RWPE2 (cell line): Measurements from ENCODE around the gene ESD.
A peak's percentile ranks its signal among the peaks of the same experiment; 100 is the strongest.
"Not testable (repeated sequence)": the region's sequence is repeated elsewhere in the genome, so short reads cannot be mapped to it uniquely, and the experiment has no call there.

Source experiments
- ATAC-seq: fragments of 200-7000 bp; cut with Tn5 transposase; 3 replicates; pipeline ENCODE4 v1.9.1; 2021; ENCODE audit warnings: low read depth
- DNase-seq: peaks from one replicate; pipeline ENCODE4 v3.0.0-alpha.2; 2020; ENCODE audit warnings: low spot score
- H3K27ac ChIP-seq: fragments of 450-650 bp; 2 replicates; pipeline ENCODE4 v1.5.1; 2017; ENCODE audit warnings: mild to moderate bottlenecking; ENCODE audit not compliant: poor library complexity, severe bottlenecking
- H3K27me3 ChIP-seq: fragments of 250-450 bp; sonication (Bioruptor Pico); 2 replicates; pipeline ENCODE4 v1.5.1; 2021; ENCODE audit warnings: mild to moderate bottlenecking, moderate library complexity; ENCODE audit not compliant: insufficient read depth, poor library complexity, severe bottlenecking
- H3K36me3 ChIP-seq: fragments of 250-450 bp; sonication (Bioruptor Pico); 2 replicates; pipeline ENCODE4 v1.5.1; 2020; ENCODE audit warnings: low read depth, mild to moderate bottlenecking, moderate library complexity
- H3K4me1 ChIP-seq: fragments of 250-450 bp; sonication (Bioruptor Pico); 2 replicates; pipeline ENCODE4 v1.5.1; 2021; ENCODE audit warnings: mild to moderate bottlenecking, moderate library complexity; ENCODE audit not compliant: insufficient read depth, poor library complexity, severe bottlenecking
- H3K4me3 ChIP-seq: fragments of 250-450 bp; sonication (Bioruptor Pico); 2 replicates; pipeline ENCODE4 v1.5.1; 2021; ENCODE audit warnings: mild to moderate bottlenecking, moderate library complexity; ENCODE audit not compliant: severe bottlenecking
- H3K9me3 ChIP-seq: fragments of 250-450 bp; sonication (Bioruptor Pico); 2 replicates; pipeline ENCODE4 v1.5.1; 2021; ENCODE audit warnings: mild to moderate bottlenecking, moderate library complexity; ENCODE audit not compliant: severe bottlenecking
- CTCF ChIP-seq: fragments of 450-650 bp; IDR thresholded peaks from one replicate; pipeline ENCODE4 v1.5.1; 2017; ENCODE audit warnings: mild to moderate bottlenecking, moderate library complexity; ENCODE audit not compliant: poor library complexity, severe bottlenecking

ESD gene

GRCh38 chr13:46817095-46817494 lies 20.1 kb upstream of the ESD start:
- no peaks in the 10 kb centered on the region for H3K36me3 ChIP-seq
- no peak for TF ChIP-seq CTCF
- no peak overlapping the region for H3K4me3 ChIP-seq
- no peaks in the 10 kb centered on the region for H3K27me3 ChIP-seq
- H3K27ac ChIP-seq: no peak overlapping the region
- ATAC-seq (no peak), DNase-seq (no peak)
- peaks cover 4% of the 10 kb centered on the region for H3K9me3 ChIP-seq
- H3K4me1 ChIP-seq: no peaks in the 10 kb centered on the region

DNA sequence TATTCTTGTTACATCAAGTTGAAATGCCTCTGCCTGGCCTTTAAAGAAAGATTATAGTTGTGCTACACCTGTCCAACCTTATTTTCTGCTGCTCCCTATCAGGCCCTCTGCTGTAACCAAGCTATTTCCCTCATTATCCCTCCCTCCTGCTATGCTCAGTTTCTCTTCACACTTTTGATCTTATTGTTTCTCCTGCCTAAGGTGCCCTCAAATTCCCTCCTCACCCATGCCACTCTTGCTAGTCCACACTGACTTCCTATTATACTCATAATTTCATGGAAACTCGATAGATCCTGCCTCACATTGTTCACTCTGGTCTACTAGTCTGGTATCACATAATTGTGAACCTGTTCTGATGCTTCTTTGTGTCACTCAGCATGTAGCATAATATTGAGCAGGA lies 19.4 kb upstream of the ESD start:
- DNase-seq (no peak), ATAC-seq (no peak)
- Histone ChIP-seq H3K27me3 (no peaks in the 10 kb centered on the region), H3K27ac (no peak overlapping the region), H3K4me1 (no peaks in the 10 kb centered on the region), H3K36me3 (no peaks in the 10 kb centered on the region), H3K9me3 (peaks cover 4% of the 10 kb centered on the region), H3K4me3 (no peak overlapping the region)
- TF ChIP-seq CTCF: no peak

DNA sequence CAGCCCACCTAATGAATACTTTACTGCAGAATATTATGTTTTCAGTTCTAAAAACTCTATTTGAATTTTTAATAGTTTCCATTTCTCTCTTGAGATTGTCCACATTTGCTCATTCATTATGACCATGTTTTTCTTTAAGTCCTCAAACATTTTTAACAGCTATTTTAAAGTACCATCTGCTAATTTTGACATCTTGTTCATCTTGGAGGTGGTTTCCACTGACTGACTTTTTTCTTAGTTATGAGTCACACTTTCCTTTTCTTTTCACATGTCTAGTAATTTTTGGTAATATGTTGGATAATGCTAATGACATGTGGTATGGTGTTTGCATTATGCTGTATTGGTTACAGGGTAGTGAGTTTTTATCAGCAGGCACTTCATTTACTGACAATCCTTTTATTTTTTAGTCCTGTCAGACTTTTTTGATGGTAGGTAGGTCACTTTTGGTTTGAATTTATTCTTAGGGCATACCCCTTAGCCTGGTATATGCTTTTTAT lies 15.4 kb upstream of the ESD start:
- Histone ChIP-seq H3K4me3 (no peak overlapping the region), H3K4me1 (no peaks in the 10 kb centered on the region), H3K27ac (no peak overlapping the region), H3K9me3 (peaks cover 4% of the 10 kb centered on the region), H3K36me3 (no peaks in the 10 kb centered on the region), H3K27me3 (no peaks in the 10 kb centered on the region)
- DNase-seq (no peak), ATAC-seq (no peak)
- TF ChIP-seq CTCF: no peak

- Histone ChIP-seq H3K27me3 (no peaks in the 10 kb centered on the region), H3K4me3 (no peak overlapping the region), H3K4me1 (no peaks in the 10 kb centered on the region), H3K27ac (no peak overlapping the region), H3K9me3 (peaks cover 4% of the 10 kb centered on the region), H3K36me3 (no peaks in the 10 kb centered on the region)
- no peak for TF ChIP-seq CTCF
- ATAC-seq (no peak), DNase-seq (no peak)
Measured at GRCh38 chr13:46810440-46810839, 13.5 kb upstream of the ESD start.

- H3K9me3 ChIP-seq, H3K36me3 ChIP-seq, ATAC-seq, H3K27me3 ChIP-seq, H3K4me3 ChIP-seq, DNase-seq: not testable (repeated sequence)
- peak overlapping the region; percentile 65 for H3K27ac ChIP-seq
- peaks cover 18% of the 10 kb centered on the region for H3K4me1 ChIP-seq
Measured at GRCh38 chr13:46804921-46805320, 8.0 kb upstream of the ESD start.
